Measurements from ENCODE around the gene LRIG1.

LRIG1 gene

DNA sequence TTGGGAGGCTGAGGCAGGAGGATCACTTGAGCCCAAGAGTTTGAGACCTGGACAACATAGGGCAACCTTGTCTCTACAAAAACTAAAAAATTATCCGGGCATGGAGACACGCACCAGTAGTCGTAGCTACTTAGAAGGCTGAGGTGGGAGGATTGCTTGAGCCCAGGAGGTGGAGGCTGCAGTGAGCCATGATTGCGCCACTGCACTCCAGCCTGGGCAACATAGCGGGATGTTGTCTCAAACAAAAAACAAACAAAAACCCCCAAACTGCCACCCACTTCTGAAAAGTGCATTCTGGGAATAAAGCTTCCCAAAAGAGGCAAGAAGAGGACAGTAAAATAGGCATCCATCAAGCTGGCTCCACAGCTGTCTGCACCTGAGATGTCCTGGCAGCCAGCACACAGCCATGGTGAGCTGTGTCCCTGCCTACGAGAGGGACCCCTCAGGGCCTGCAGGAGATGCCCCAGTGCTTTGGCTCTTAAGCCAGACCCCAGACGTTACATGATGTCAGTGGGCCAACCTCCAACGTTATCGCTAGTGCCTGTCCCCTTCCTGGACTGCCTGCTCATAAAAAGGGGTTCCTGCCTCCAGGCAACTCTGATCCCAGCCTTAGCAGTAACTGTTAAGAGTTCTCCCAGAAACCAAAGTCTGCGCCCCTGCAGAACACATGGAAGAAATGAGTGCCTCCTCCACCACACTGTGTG is 101.1 kb downstream of the LRIG1 start:
- no peak for DNase-seq

GRCh38 chr3:66398228-66399025 is 102.4 kb downstream of the LRIG1 start:
- DNase-seq: no peak

GRCh38 chr3:66397745-66398144 is 103.1 kb downstream of the LRIG1 start:
- DNase-seq: no peak

GRCh38 chr3:66396888-66397287 is 103.9 kb downstream of the LRIG1 start:
- no peak for DNase-seq

DNA sequence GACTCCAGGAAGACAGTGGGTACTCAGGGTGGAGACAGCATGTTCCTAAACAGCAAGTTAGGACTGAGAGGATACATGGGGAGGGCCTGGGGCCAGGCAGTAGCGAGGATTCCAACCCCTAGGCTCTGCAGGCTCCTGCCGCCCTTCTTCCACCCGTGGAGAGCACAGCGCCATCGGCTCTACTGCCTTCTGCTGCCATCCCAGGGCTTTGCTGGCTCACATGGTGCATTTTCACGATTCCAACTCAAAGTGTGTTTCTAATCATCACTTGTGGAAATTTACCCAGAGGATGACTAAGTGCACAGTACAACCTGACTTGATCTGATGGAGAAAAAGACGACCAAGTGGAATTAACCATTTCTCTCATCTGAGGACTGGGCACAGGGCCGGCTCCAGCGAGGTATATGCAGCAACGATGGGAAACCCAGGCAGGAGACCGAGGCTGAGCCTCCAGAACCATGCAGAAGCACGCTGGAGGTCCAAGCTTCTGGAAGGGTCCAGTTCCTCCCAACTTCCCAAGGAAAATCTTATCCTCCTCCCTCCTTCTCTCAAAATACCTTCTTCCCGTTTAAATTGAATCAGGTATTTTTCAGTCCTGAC is 104.6 kb downstream of the LRIG1 start:
- DNase-seq: no peak

- no peak for DNase-seq
Observed at GRCh38 chr3:66395635-66396034, 105.2 kb downstream of the LRIG1 start.

GRCh38 chr3:66394753-66395249 is 106.0 kb downstream of the LRIG1 start:
- no peak for DNase-seq

- no peak for DNase-seq
Observed at GRCh38 chr3:66394019-66394752, 106.6 kb downstream of the LRIG1 start.

- DNase-seq: no peak
Observed at GRCh38 chr3:66393333-66394005, 107.4 kb downstream of the LRIG1 start.

- no peak for DNase-seq
Observed at GRCh38 chr3:66392966-66393332, 107.9 kb downstream of the LRIG1 start.

- DNase-seq: no peak
Observed at GRCh38 chr3:66392512-66392911, 108.3 kb downstream of the LRIG1 start.

GRCh38 chr3:66390013-66390412 is 110.8 kb downstream of the LRIG1 start:
- DNase-seq: no peak

DNA sequence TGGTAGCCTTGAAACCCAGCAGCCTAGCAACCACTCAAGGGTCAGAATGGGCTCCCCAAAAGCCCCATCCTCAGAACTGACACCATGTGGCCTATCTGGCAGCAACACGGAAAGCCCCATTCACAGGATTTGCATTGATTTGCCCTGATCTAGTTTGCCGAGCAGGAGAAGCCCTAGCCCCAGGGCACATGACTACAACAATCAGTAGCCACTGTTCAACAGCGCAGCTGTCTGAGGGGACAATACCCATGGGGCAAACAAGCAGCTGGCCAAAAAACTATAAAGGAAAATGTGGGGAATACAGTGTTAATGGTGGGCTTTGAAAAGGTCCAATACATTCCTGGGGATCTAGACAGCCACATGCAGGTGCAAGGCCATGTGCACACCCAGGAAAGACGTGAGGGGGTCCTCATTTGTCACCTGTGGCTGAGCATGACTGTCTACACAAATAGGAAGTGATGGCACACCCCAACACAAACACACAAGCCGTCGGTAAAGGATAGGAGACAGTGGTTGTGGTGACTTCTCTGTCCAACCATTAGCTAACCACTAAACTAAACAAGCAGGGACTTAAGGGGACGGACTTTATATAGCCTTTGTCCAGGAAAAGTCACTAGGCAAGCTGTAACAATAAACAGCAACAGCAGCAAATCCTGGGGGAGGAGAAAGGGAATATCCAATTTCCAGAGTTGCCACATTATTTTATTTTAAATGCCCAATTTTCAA is 113.7 kb downstream of the LRIG1 start:
- no peak for DNase-seq

- DNase-seq: no peak
Observed at GRCh38 chr3:66386011-66386924, 114.6 kb downstream of the LRIG1 start.

- no peak for DNase-seq
Observed at GRCh38 chr3:66385066-66385465, 115.8 kb downstream of the LRIG1 start.

GRCh38 chr3:66383998-66384745 is 116.7 kb downstream of the LRIG1 start:
- no peak for DNase-seq

DNA sequence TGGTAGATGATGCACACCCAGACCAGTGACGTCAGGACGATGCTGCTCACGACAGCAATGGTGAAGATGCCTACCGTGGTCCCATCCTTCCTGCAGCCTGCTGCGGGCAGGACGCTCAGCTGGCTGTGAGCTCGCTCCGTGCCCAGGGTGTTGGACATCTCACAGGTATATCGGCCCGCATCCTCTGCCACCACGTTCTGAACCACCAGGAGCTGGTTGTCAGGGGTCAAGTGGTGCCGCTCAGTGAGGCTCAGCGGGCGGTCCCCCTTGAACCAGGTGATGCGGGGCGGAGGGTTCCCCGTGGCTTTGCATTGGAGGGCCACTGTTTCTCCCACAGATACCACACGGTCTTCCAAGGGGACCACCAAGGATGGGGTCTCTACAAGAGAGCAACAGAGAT is 117.8 kb downstream of the LRIG1 start:
- no peak for DNase-seq

DNA sequence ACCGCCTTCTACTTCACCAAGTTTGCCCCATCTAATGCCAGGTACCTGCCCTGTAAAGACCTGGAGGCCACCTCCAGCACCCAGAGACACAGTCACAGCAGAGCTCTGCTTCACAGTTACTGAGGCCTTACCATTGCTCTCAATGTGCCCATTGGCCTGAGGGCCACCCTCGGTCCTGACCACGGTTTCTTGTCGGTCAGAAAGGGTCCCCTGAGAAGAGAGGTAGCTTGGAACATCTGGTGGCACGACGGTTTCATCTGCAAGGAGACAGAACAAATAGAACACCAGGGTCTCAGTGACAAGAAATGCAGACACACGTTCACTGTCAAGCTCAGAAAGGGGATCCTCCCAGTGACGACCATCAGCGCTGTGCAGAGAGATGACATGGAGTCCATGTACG is 118.7 kb downstream of the LRIG1 start:
- DNase-seq: no peak

GRCh38 chr3:66381626-66382025 is 119.2 kb downstream of the LRIG1 start:
- DNase-seq: no peak
